HCT116 (cell line): Measurements from ENCODE around the gene OSBPL1A. TPM values are rescaled to one million over a fixed set of nuclear protein-coding genes. Genes with fewer than 3 reads are reported as not detected.
"Not testable (repeated sequence)": the region's sequence is repeated elsewhere in the genome, so short reads cannot be mapped to it uniquely, and the experiment has no call there.

Experiments
- ATAC-seq: fragments of 200-7000 bp; cut with Tn5 transposase; 2 replicates; pipeline ENCODE4 v1.9.1; 2020; ENCODE audit warnings: mild to moderate bottlenecking, moderate library complexity
- BruUV-seq: library from RNA; stranded (reverse); fragments of 400-500 nt; replicated peaks from 2 replicates; lab custom pipeline; 2021; lab: Mats Ljungman, UMichigan
- CTCF ChIA-PET: fragments of 300-600 bp; sonication (Branson Sonifier 250); formaldehyde crosslinking; loops from one replicate; lab custom pipeline; 2021; ENCODE audit warnings: antibody characterized with exemption; lab: Charles Lee
- POLR2A ChIA-PET: fragments of 300-600, 350-600 bp; sonication (Branson Sonifier 250); formaldehyde crosslinking; loops from one replicate; lab custom pipeline; 2021; ENCODE audit warnings: antibody characterized with exemption; lab: Charles Lee
- RAD21 ChIA-PET, 2 experiments: fragments of 300-600 bp; sonication (Branson Sonifier 250); formaldehyde crosslinking; loops; one replicate each; lab custom pipeline; 2023; ENCODE audit warnings: low total read pairs in 2 of 2; ENCODE audit not compliant: uncharacterized antibody in 2 of 2, unreplicated experiment in 2 of 2, low non-redundant PET in 1 of 2; lab: Charles Lee
- DNase-seq: peaks from one replicate; pipeline ENCODE4 v3.0.0-alpha.2; 2010; ENCODE audit warnings: low read depth, low spot score
- H2AFZ ChIP-seq: fragments of 200-600 bp; shearing (Covaris generic), sonication (generic); 2 replicates; pipeline ENCODE4 v1.6.1; 2017; ENCODE audit warnings: low read depth, mixed run types, mixed read lengths, antibody characterized with exemption, low read length; ENCODE audit not compliant: poor library complexity, severe bottlenecking
- H3K27ac ChIP-seq: 2 replicates; pipeline ENCODE4 v1.5.1; 2012; ENCODE audit warnings: low read depth, low read length
- H3K27me3 ChIP-seq: fragments of 200-600 bp; sonication (generic); 2 replicates; pipeline ENCODE4 v1.6.1; 2016; ENCODE audit warnings: mixed run types, low read length, mixed read lengths; ENCODE audit not compliant: insufficient read depth
- H3K36me3 ChIP-seq, 2 experiments: fragments of 200-500 bp in 1 of 2; fragments of 200-600 bp in 1 of 2; sonication (Bioruptor generic) in 1 of 2; sonication (generic) in 1 of 2; 2 replicates each; pipeline versions ENCODE4 v1.5.1 to v1.6.1; 2014 to 2016; ENCODE audit warnings: low read length in 2 of 2, inconsistent platforms in 1 of 2, mixed read lengths in 1 of 2, mixed run types in 1 of 2; ENCODE audit not compliant: insufficient read depth in 2 of 2, control insufficient read depth in 1 of 2
- H3K4me1 ChIP-seq, 2 experiments: fragments of 200-600 bp in 1 of 2; sonication (generic) in 1 of 2; 2 replicates each; pipeline versions ENCODE4 v1.5.1 to v1.6.1; 2012 to 2017; ENCODE audit warnings: low read length in 2 of 2, inconsistent platforms in 1 of 2, mild to moderate bottlenecking in 1 of 2, mixed read lengths in 1 of 2, mixed run types in 1 of 2, moderate library complexity in 1 of 2; ENCODE audit not compliant: insufficient read depth in 2 of 2, control insufficient read depth in 1 of 2
- H3K4me2 ChIP-seq: fragments of 200-600 bp; sonication (generic); 2 replicates; pipeline ENCODE4 v1.6.1; 2017; ENCODE audit warnings: mixed run types, low read length, mixed read lengths
- H3K4me3 ChIP-seq, 2 experiments: fragments of 200-600 bp in 1 of 2; sonication (generic) in 1 of 2; replicated peaks in 1 of 2; 2 replicates each; pipeline ENCODE4 v1.5.1; 2011 to 2016; ENCODE audit warnings: low read length in 2 of 2, control low read depth in 1 of 2, low read depth in 1 of 2, mild to moderate bottlenecking in 1 of 2, mixed read lengths in 1 of 2, mixed run types in 1 of 2
- H3K79me2 ChIP-seq: fragments of 200-600 bp; sonication (generic); 2 replicates; pipeline ENCODE4 v1.6.1; 2017; ENCODE audit warnings: mild to moderate bottlenecking, mixed run types, low read length, moderate library complexity, mixed read lengths; ENCODE audit not compliant: insufficient read depth
- H3K9ac ChIP-seq: fragments of 200-600 bp; sonication (generic); 2 replicates; pipeline ENCODE4 v1.6.1; 2016; ENCODE audit warnings: low read length, mixed read lengths
- H3K9me2 ChIP-seq: fragments of 200-600 bp; sonication (generic), shearing (Covaris generic); 2 replicates; pipeline ENCODE4 v1.6.1; 2017; ENCODE audit warnings: mixed run types, mild to moderate bottlenecking, moderate library complexity; ENCODE audit not compliant: insufficient read depth
- H3K9me3 ChIP-seq, 2 experiments: fragments of 200-500 bp in 1 of 2; fragments of 200-600 bp in 1 of 2; sonication (Bioruptor generic) in 1 of 2; sonication (generic) in 1 of 2; 2 replicates each; pipeline ENCODE4 v1.6.1; 2014 to 2017; ENCODE audit warnings: low read length in 2 of 2, mixed read lengths in 2 of 2, inconsistent platforms in 1 of 2, low read depth in 1 of 2, mild to moderate bottlenecking in 1 of 2, mixed run types in 1 of 2, moderate library complexity in 1 of 2; ENCODE audit not compliant: control insufficient read depth in 1 of 2, insufficient read depth in 1 of 2
- H4K20me1 ChIP-seq: fragments of 200-600 bp; sonication (generic), shearing (Covaris generic); 2 replicates; pipeline ENCODE4 v1.6.1; 2017; ENCODE audit warnings: mixed run types, mild to moderate bottlenecking, moderate library complexity; ENCODE audit not compliant: insufficient read depth
- CBX3 ChIP-seq: IDR thresholded peaks from 2 replicates; pipeline ENCODE4 v1.6.1; 2012; ENCODE audit warnings: low read depth
- CTCF ChIP-seq, 3 experiments: fragments of 200-600 bp in 1 of 3; sonication (generic) in 1 of 3; IDR thresholded peaks in 2 of 3; conservative IDR thresholded peaks in 1 of 3; 2 replicates each; pipeline ENCODE4 v1.5.1; 2012 to 2017; ENCODE audit warnings: low read depth in 2 of 3, low read length in 2 of 3, antibody characterized with exemption in 1 of 3, borderline replicate concordance in 1 of 3, control low read depth in 1 of 3, mild to moderate bottlenecking in 1 of 3, mixed read lengths in 1 of 3, mixed run types in 1 of 3, moderate library complexity in 1 of 3; ENCODE audit not compliant: insufficient read depth in 1 of 3
- ELF1 ChIP-seq: IDR thresholded peaks from 2 replicates; pipeline ENCODE4 v1.6.1; 2012; ENCODE audit warnings: low read depth, borderline replicate concordance
- FOSL1 ChIP-seq: IDR thresholded peaks from 2 replicates; pipeline ENCODE4 v1.6.1; 2012; ENCODE audit warnings: low read depth
- MAX ChIP-seq: IDR thresholded peaks from 2 replicates; pipeline ENCODE4 v1.6.1; 2012
- POLR2A ChIP-seq: IDR thresholded peaks from 2 replicates; pipeline ENCODE4 v1.7.0; 2011; ENCODE audit warnings: borderline replicate concordance; ENCODE audit not compliant: insufficient read depth, insufficient read length; ENCODE audit errors: extremely low read depth
- RAD21 ChIP-seq: IDR thresholded peaks from 2 replicates; pipeline ENCODE4 v1.6.1; 2012; ENCODE audit warnings: low read depth, mild to moderate bottlenecking
- SP1 ChIP-seq: IDR thresholded peaks from 2 replicates; pipeline ENCODE4 v1.6.1; 2012; ENCODE audit warnings: low read depth
- intact Hi-C: fragments of 100-400 bp; cut with micrococcal nuclease; formaldehyde crosslinking; loops from 2 replicates; pipeline ENCODE4 v1.10.0; 2022
- total RNA-seq: library from RNA; stranded (reverse); gene quantifications from one replicate; pipeline ENCODE4 v1.2.1, GENCODE V29; 2021; ENCODE audit not compliant: unreplicated experiment

The OSBPL1A gene
- total RNA-seq, 1 experiment from 2014 or later, result 18.9 TPM

DNA sequence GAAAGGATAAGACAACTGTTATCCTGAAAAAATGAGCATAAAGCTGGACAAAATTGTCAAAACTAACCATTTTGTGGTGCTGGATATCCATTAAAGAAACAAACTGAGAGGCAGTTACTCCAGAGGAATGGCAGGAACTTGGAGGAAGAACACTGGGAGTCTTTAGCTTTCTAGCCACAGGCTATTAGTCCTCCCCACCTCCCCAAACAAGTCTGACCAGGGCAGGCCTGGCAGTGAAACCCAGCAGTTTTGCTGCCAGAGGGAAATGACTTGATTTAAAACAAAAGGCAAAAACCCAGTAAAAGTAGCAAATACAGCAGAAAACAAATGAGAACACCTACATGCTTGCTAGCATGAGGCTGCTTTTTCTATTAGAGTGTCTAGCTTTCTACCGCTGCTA lies 34.9 kb downstream of the OSBPL1A start:
- peaks cover 0 to 3% of the 10 kb centered on the region in 2 experiments; a peak in 1 of 4 replicates for H3K36me3 ChIP-seq
- ATAC-seq, result no peak
- DNase-seq, result no peak
- ChIA-PET POLR2A (no interaction called here), CTCF (interaction anchor here (1.1 to 8.0 kb wide), 2 partner anchors 125 to 186 kb away, joined by 4 to 98 read pairs; no protein-coding TSS in a partner anchor), RAD21 (no interaction called here)
- TF ChIP-seq POLR2A (no peak), CBX3 (no peak), MAX (no peak), SP1 (no peak), ELF1 (no peak)
- no peak overlapping the region for H3K9ac ChIP-seq
- no peaks in the 10 kb centered on the region for H3K79me2 ChIP-seq
- intact Hi-C loops, result no loop called here
- no peaks in the 10 kb centered on the region for H3K9me3 ChIP-seq
- no peaks in the 10 kb centered on the region for H4K20me1 ChIP-seq
- no peak overlapping the region for H3K4me3 ChIP-seq
- no peak overlapping the region for H3K4me2 ChIP-seq
- H3K4me1 ChIP-seq, result peaks cover 2 to 7% of the 10 kb centered on the region in 2 experiments; a peak in 2 of 4 replicates
- H2AFZ ChIP-seq, result no peak overlapping the region
- BruUV-seq, result no TSS peak
- no peak overlapping the region for H3K27ac ChIP-seq
- H3K9me2 ChIP-seq, result no peaks in the 10 kb centered on the region
- H3K27me3 ChIP-seq, result no peaks in the 10 kb centered on the region

DNA sequence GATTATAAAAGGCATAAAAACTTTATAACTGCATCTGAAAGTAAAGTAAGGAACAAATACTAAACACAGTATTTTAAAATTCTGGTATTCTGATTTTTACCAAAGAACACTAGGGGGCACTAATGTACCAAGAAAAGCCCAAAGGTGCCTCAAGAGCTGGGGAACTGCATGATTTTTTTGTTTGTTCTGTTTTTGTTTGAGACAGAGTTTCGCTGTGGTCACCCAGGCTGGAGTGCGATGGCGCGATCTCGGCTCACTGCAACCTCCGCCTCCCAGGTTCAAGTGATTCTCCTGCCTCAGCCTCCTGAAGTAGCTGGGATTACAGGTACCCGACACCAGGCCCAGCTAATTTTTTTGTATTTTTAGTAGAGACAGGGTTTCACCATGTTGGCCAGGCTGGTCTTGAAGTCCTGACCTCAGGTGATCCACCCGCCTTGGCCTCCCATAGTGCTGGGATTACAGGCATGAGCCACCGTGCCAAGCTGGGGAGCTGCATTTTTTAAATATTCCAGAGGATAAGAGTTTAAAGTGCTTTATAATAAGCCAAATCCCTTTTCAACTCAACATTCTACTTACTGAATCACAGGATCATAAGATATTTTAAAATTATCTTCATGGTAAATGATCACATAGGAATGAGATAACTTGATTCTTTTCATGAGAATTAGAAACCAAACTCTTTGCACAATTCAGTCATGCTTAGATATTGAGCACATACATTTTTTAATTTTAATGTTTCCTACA lies 37.7 kb downstream of the OSBPL1A start:
- H3K36me3 ChIP-seq, H3K9ac ChIP-seq, H3K27me3 ChIP-seq, H4K20me1 ChIP-seq, H3K4me1 ChIP-seq, H3K9me2 ChIP-seq, H3K79me2 ChIP-seq, BruUV-seq, H3K27ac ChIP-seq, H3K4me3 ChIP-seq, H2AFZ ChIP-seq, POLR2A ChIA-PET, H3K9me3 ChIP-seq: not testable (repeated sequence)
- intact Hi-C loops, result loop anchor here (1.0 to 10.0 kb wide), 5 partner anchors 65 to 366 kb away; partner anchors contain the start of gene IMPACT
- peak overlapping the region; percentile 29 for H3K4me2 ChIP-seq
- TF ChIP-seq RAD21 (peak; percentile 83), CTCF (IDR thresholded peaks at IDR 0.05 in 2 of 3, conservative IDR thresholded peaks at IDR 0.05 in 1 of 3; ENCODE audit: borderline replicate concordance in 1 of 3, insufficient read depth in 1 of 3, low read depth in 2 of 3, low read length in 2 of 3) (peak; percentile 46 to 74 (median 64); a peak in 5 of 6 replicates), FOSL1 (0 out of 2 replicates have a peak, but pooled peaks have one; percentile 9)
- RAD21 ChIA-PET, result interaction anchor here (0.5 to 2.3 kb wide), 5 partner anchors 39 to 129 kb away, joined by 3 to 18 read pairs (median 9); no protein-coding TSS in a partner anchor
- CTCF ChIA-PET, result interaction anchor here (0.7 to 8.0 kb wide), 26 partner anchors 9 to 368 kb away, joined by 3 to 98 read pairs (median 4); partner anchors contain the start of genes IMPACT and OSBPL1A
- peak; percentile 85 for ATAC-seq
- DNase-seq, result peak; percentile 32
